ENCODE results near the gene TMEM108. TPM values are rescaled to one million over a fixed set of nuclear protein-coding genes. Genes with fewer than 3 reads are reported as not detected.

The TMEM108 gene
- total and polyA plus RNA-seq, 2 donors (not counting 1 experiment from before 2014, with no cell fraction given): 0.10 to 0.17 TPM

DNA sequence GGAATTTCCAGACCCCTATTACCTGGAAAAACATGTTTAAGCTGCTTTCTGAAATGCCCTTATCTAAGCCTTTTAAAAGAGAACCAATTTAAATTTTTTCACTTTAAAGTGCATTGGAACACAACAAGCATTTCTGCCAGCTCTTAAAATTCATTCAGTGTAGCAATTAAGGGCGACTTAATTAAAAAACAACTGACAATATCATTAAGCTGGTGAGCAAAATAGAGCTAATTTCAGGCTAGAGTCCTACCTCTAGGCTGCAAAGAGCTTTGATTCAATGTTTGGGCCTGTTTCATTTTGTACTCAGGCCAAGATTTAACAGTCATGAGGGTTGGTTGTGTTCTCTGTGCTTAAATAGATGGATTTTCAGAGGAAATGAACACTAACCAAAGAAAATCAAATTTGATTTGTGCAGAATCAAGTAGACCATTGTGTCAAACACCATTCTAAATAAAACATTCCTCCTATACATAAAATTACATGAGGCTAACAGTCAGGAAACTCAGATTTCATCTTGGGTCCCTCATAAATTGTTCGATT, 114.6 kb downstream of the TMEM108 start:
- TF ChIP-seq EZH2 (IDR thresholded peaks at IDR 0.05; ENCODE audit: low read length, missing control alignments) (no peak), CTCF (conservative IDR thresholded peaks at IDR 0.05 in 1 of 2, IDR thresholded peaks at IDR 0.05 in 1 of 2; ENCODE audit: low read depth in 1 of 2, low read length in 2 of 2) (no peak)
- Histone ChIP-seq H3K79me2 (ENCODE audit: control insufficient read depth, insufficient read depth, low read length) (no peaks in the 10 kb centered on the region), H3K4me1 (ENCODE audit: control insufficient read depth, extremely low read depth, insufficient read depth, low read length) (no peaks in the 10 kb centered on the region), H3K9me3 (ENCODE audit: control insufficient read depth, insufficient read depth, low read depth, low read length) (no peaks in the 10 kb centered on the region), H3K27ac (ENCODE audit: insufficient read depth, low read length) (no peak overlapping the region), H3K9ac (ENCODE audit: insufficient read depth, low read length) (no peak overlapping the region), H3K4me2 (ENCODE audit: extremely low read depth, insufficient read depth, low read length) (no peak overlapping the region), H3K36me3 (ENCODE audit: control insufficient read depth, insufficient read depth, low read length) (no peaks in the 10 kb centered on the region), H4K20me1 (ENCODE audit: control insufficient read depth, extremely low read depth, insufficient read depth, low read length) (no peaks in the 10 kb centered on the region), H3K27me3 (ENCODE audit: control insufficient read depth, insufficient read depth, low read length) (no peaks in the 10 kb centered on the region), H2AFZ (ENCODE audit: low read length) (no peak overlapping the region), H3K4me3 (replicated peaks in 1 of 4; ENCODE audit: control extremely low read depth in 1 of 4, insufficient read depth in 1 of 4, low read depth in 3 of 4, low read length in 4 of 4) (no peak overlapping the region)
- no peak for DNase-seq (ENCODE audit: low read depth in 2 of 2)

DNA sequence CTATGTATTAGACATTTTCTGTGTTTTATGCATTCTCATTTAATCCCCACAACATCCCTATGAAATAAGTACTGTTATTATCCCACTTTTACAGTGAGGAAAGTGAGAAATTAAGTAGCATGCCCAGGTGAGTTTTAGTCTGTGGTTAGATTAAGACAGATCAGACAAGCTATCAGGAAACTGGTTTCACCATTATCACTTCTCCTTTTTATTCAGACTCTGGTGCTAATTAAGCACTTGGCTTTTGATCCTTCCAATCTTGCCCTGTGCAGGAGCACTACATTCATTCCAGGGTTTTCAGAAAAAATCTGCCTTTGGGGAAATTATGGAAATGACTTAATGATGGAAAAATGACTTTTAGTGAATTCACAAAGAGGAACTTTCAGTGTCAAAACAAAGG, 115.2 kb downstream of the TMEM108 start:
- Histone ChIP-seq H3K9ac (ENCODE audit: insufficient read depth, low read length) (no peak overlapping the region), H3K4me1 (ENCODE audit: control insufficient read depth, extremely low read depth, insufficient read depth, low read length) (no peaks in the 10 kb centered on the region), H3K4me2 (ENCODE audit: extremely low read depth, insufficient read depth, low read length) (no peak overlapping the region), H3K4me3 (replicated peaks in 1 of 4; ENCODE audit: control extremely low read depth in 1 of 4, insufficient read depth in 1 of 4, low read depth in 3 of 4, low read length in 4 of 4) (no peak overlapping the region), H4K20me1 (ENCODE audit: control insufficient read depth, extremely low read depth, insufficient read depth, low read length) (no peaks in the 10 kb centered on the region), H3K9me3 (ENCODE audit: control insufficient read depth, insufficient read depth, low read depth, low read length) (no peaks in the 10 kb centered on the region), H3K27ac (ENCODE audit: insufficient read depth, low read length) (no peak overlapping the region), H3K36me3 (ENCODE audit: control insufficient read depth, insufficient read depth, low read length) (no peaks in the 10 kb centered on the region), H3K27me3 (ENCODE audit: control insufficient read depth, insufficient read depth, low read length) (no peaks in the 10 kb centered on the region), H3K79me2 (ENCODE audit: control insufficient read depth, insufficient read depth, low read length) (no peaks in the 10 kb centered on the region), H2AFZ (ENCODE audit: low read length) (no peak overlapping the region)
- TF ChIP-seq EZH2 (IDR thresholded peaks at IDR 0.05; ENCODE audit: low read length, missing control alignments): no peak
- TF ChIP-seq CTCF (conservative IDR thresholded peaks at IDR 0.05 in 1 of 2, IDR thresholded peaks at IDR 0.05 in 1 of 2; ENCODE audit: low read depth in 1 of 2, low read length in 2 of 2): no peak
- no peak for DNase-seq (ENCODE audit: low read depth in 2 of 2)

GRCh38 chr3:133157716-133158115, 119.5 kb downstream of the TMEM108 start:
- no peak for TF ChIP-seq EZH2 (IDR thresholded peaks at IDR 0.05; ENCODE audit: low read length, missing control alignments)
- no peak for TF ChIP-seq CTCF (conservative IDR thresholded peaks at IDR 0.05 in 1 of 2, IDR thresholded peaks at IDR 0.05 in 1 of 2; ENCODE audit: low read depth in 1 of 2, low read length in 2 of 2)
- Histone ChIP-seq H3K36me3 (ENCODE audit: control insufficient read depth, insufficient read depth, low read length) (no peaks in the 10 kb centered on the region), H3K4me3 (replicated peaks in 1 of 4; ENCODE audit: control extremely low read depth in 1 of 4, insufficient read depth in 1 of 4, low read depth in 3 of 4, low read length in 4 of 4) (no peak overlapping the region), H3K4me1 (ENCODE audit: control insufficient read depth, extremely low read depth, insufficient read depth, low read length) (no peaks in the 10 kb centered on the region), H3K79me2 (ENCODE audit: control insufficient read depth, insufficient read depth, low read length) (no peaks in the 10 kb centered on the region), H2AFZ (ENCODE audit: low read length) (no peak overlapping the region), H3K27ac (ENCODE audit: insufficient read depth, low read length) (no peak overlapping the region), H3K9ac (ENCODE audit: insufficient read depth, low read length) (no peak overlapping the region), H3K9me3 (ENCODE audit: control insufficient read depth, insufficient read depth, low read depth, low read length) (no peaks in the 10 kb centered on the region), H3K27me3 (ENCODE audit: control insufficient read depth, insufficient read depth, low read length) (no peaks in the 10 kb centered on the region), H4K20me1 (ENCODE audit: control insufficient read depth, extremely low read depth, insufficient read depth, low read length) (no peaks in the 10 kb centered on the region), H3K4me2 (ENCODE audit: extremely low read depth, insufficient read depth, low read length) (no peak overlapping the region)
- DNase-seq (ENCODE audit: low read depth in 2 of 2): no peak
